GM08714 (cell line): ENCODE measurements around the gene GPR162.
"Not testable (repeated sequence)": the region's sequence is repeated elsewhere in the genome, so short reads cannot be mapped to it uniquely, and the experiment has no call there.

Experiments
- H3K4me3 ChIP-seq: fragments of 200-500 bp; sonication (Bioruptor generic); 2 replicates; pipeline ENCODE4 v1.5.1; 2014; ENCODE audit warnings: mild to moderate bottlenecking, low read length, inconsistent platforms
- ZNF274 ChIP-seq: IDR thresholded peaks from 2 replicates; pipeline ENCODE4 v1.6.1; 2012; ENCODE audit warnings: mild to moderate bottlenecking, low read depth, low read length

Gene GPR162

GRCh38 chr12:6863033-6863432, 41.4 kb downstream of the GPR162 start:
- H3K4me3 ChIP-seq: no peak overlapping the region
- TF ChIP-seq ZNF274: no peak

- TF ChIP-seq ZNF274: no peak
- no peak overlapping the region for H3K4me3 ChIP-seq
Observed at GRCh38 chr12:6863586-6864321, 42.1 kb downstream of the GPR162 start.

GRCh38 chr12:6865307-6865706, 43.7 kb downstream of the GPR162 start:
- not testable (repeated sequence) for H3K4me3 ChIP-seq

- no peak overlapping the region; the same call in 1 of the 2 replicates for H3K4me3 ChIP-seq
- no peak for TF ChIP-seq ZNF274
Observed at GRCh38 chr12:6866163-6866919, 44.7 kb downstream of the GPR162 start.

GRCh38 chr12:6866920-6867412, 45.3 kb downstream of the GPR162 start:
- no peak for TF ChIP-seq ZNF274
- peak overlapping the region; percentile 39; the same call in 1 of the 2 replicates for H3K4me3 ChIP-seq

GRCh38 chr12:6867413-6868210, 46.0 kb downstream of the GPR162 start, which contains the start of gene TPI1:
TSS of gene TPI1 (plus strand) at chr12:6867531. CDS start at chr12:6867567, 36 bp downstream.
- peak within 1 kb of the TSS; percentile 77 for H3K4me3 ChIP-seq
- TF ChIP-seq ZNF274: no peak

- peak overlapping the region; percentile 77 for H3K4me3 ChIP-seq
- no peak for TF ChIP-seq ZNF274
Observed at GRCh38 chr12:6868211-6869048, 46.8 kb downstream of the GPR162 start.

- peak overlapping the region; percentile 77 for H3K4me3 ChIP-seq
- TF ChIP-seq ZNF274: no peak
Observed at GRCh38 chr12:6869049-6870021, 47.7 kb downstream of the GPR162 start.

GRCh38 chr12:6870304-6870703, 48.7 kb downstream of the GPR162 start:
- H3K4me3 ChIP-seq: not testable (repeated sequence)

GRCh38 chr12:6871052-6871957, 49.7 kb downstream of the GPR162 start:
- TF ChIP-seq ZNF274: no peak
- peak overlapping the region; percentile 64; the same call in 1 of the 2 replicates for H3K4me3 ChIP-seq
